Activated CD8-positive, alpha-beta memory T cell treated with anti-CD3 and anti-CD28 coated beads, Interleukin-2, amount 10 ng/mL, durations not matched to agents 7 days and 5 days (primary cell): ENCODE data around the gene UNC5B. TPM values are rescaled to one million over a fixed set of nuclear protein-coding genes. Genes with fewer than 3 reads are reported as not detected.

ENCODE experiments used
- ATAC-seq: fragments of 150-1000 bp; cut with Tn5 transposase; one replicate; pipeline ENCODE4 v1.10.0; 2021; ENCODE audit warnings: moderate library complexity
- CTCF ChIA-PET: fragments of 350-600 bp; sonication (Branson Sonifier 250); formaldehyde crosslinking; loops from one replicate; lab custom pipeline; 2021; ENCODE audit warnings: antibody characterized with exemption; lab: Charles Lee
- DNase-seq: peaks from one replicate; pipeline ENCODE4 v3.0.0-alpha.2; 2020
- H3K27ac Mint-ChIP-seq: one replicate; pipeline ENCODE4 v1.8.0; 2021; ENCODE audit warnings: mild to moderate bottlenecking, mixed read lengths
- H3K27me3 Mint-ChIP-seq: one replicate; pipeline ENCODE4 v1.8.0; 2021; ENCODE audit warnings: mixed read lengths
- H3K36me3 Mint-ChIP-seq: one replicate; pipeline ENCODE4 v1.8.0; 2021; ENCODE audit warnings: mild to moderate bottlenecking, mixed read lengths
- H3K4me1 Mint-ChIP-seq: one replicate; pipeline ENCODE4 v1.8.0; 2021; ENCODE audit warnings: mixed read lengths
- H3K4me3 Mint-ChIP-seq: one replicate; pipeline ENCODE4 v1.8.0; 2021; ENCODE audit warnings: mild to moderate bottlenecking, moderate library complexity, mixed read lengths
- H3K9me3 Mint-ChIP-seq: one replicate; pipeline ENCODE4 v1.8.0; 2022; ENCODE audit warnings: low read depth, mixed read lengths
- total RNA-seq, 2 experiments: library from RNA; stranded (reverse); gene quantifications; one replicate each; pipeline ENCODE4 v1.2.3, GENCODE V29; 2021

Gene UNC5B
- total RNA-seq, 2 experiments from 2014 or later = 0.06 TPM; not detected in 1

GRCh38 chr10:71260622-71261325 lies 48.4 kb downstream of the UNC5B start:
- Mint-ChIP-seq H3K36me3 (no peaks in the 10 kb centered on the region), H3K27me3 (no peaks in the 10 kb centered on the region), H3K4me3 (no peak overlapping the region), H3K9me3 (no peaks in the 10 kb centered on the region), H3K27ac (no peak overlapping the region), H3K4me1 (no peaks in the 10 kb centered on the region)
- CTCF ChIA-PET = no interaction called here
- ATAC-seq (no peak), DNase-seq (no peak)

GRCh38 chr10:71262027-71262426 lies 49.7 kb downstream of the UNC5B start:
- H3K27me3 Mint-ChIP-seq = no peaks in the 10 kb centered on the region
- no peak overlapping the region for H3K4me3 Mint-ChIP-seq
- no peak overlapping the region for H3K27ac Mint-ChIP-seq
- no peak for ATAC-seq
- CTCF ChIA-PET = no interaction called here
- no peaks in the 10 kb centered on the region for H3K36me3 Mint-ChIP-seq
- DNase-seq = no peak
- no peaks in the 10 kb centered on the region for H3K9me3 Mint-ChIP-seq
- no peaks in the 10 kb centered on the region for H3K4me1 Mint-ChIP-seq

- H3K9me3 Mint-ChIP-seq = no peaks in the 10 kb centered on the region
These were observed 50.4 kb downstream of the UNC5B start for GRCh38 chr10:71262817-71263216.

GRCh38 chr10:71263376-71263775 lies 51.0 kb downstream of the UNC5B start:
- Mint-ChIP-seq H3K9me3 (no peaks in the 10 kb centered on the region), H3K36me3 (no peaks in the 10 kb centered on the region), H3K4me3 (no peak overlapping the region), H3K27me3 (no peaks in the 10 kb centered on the region), H3K27ac (no peak overlapping the region), H3K4me1 (no peaks in the 10 kb centered on the region)
- no peak for DNase-seq
- no peak for ATAC-seq
- CTCF ChIA-PET = no interaction called here

More at GRCh38 chr10:71262817-71263216, 50.4 kb downstream of the UNC5B start:
- H3K27me3 Mint-ChIP-seq = no peaks in the 10 kb centered on the region
- no peaks in the 10 kb centered on the region for H3K36me3 Mint-ChIP-seq
- no peak for DNase-seq
- no peaks in the 10 kb centered on the region for H3K4me1 Mint-ChIP-seq
- H3K4me3 Mint-ChIP-seq = no peak overlapping the region
- no peak for ATAC-seq
- no peak overlapping the region for H3K27ac Mint-ChIP-seq
- CTCF ChIA-PET = no interaction called here

- no peak for DNase-seq
- H3K4me1 Mint-ChIP-seq = no peaks in the 10 kb centered on the region
- no peaks in the 10 kb centered on the region for H3K9me3 Mint-ChIP-seq
- H3K36me3 Mint-ChIP-seq = no peaks in the 10 kb centered on the region
- ATAC-seq = no peak
- CTCF ChIA-PET = no interaction called here
- no peak overlapping the region for H3K4me3 Mint-ChIP-seq
- no peaks in the 10 kb centered on the region for H3K27me3 Mint-ChIP-seq
- no peak overlapping the region for H3K27ac Mint-ChIP-seq
These were observed 52.2 kb downstream of the UNC5B start for GRCh38 chr10:71264345-71265200.

- no peak for ATAC-seq
- CTCF ChIA-PET = no interaction called here
- no peaks in the 10 kb centered on the region for H3K4me1 Mint-ChIP-seq
These were observed 52.8 kb downstream of the UNC5B start for GRCh38 chr10:71265201-71265575.

GRCh38 chr10:71265618-71266146 lies 53.3 kb downstream of the UNC5B start:
- H3K27me3 Mint-ChIP-seq = no peaks in the 10 kb centered on the region
- H3K4me3 Mint-ChIP-seq = no peak overlapping the region
- no peaks in the 10 kb centered on the region for H3K4me1 Mint-ChIP-seq
- ATAC-seq (no peak), DNase-seq (no peak)
- H3K27ac Mint-ChIP-seq = no peak overlapping the region
- H3K9me3 Mint-ChIP-seq = no peaks in the 10 kb centered on the region
- no peaks in the 10 kb centered on the region for H3K36me3 Mint-ChIP-seq
- CTCF ChIA-PET = interaction anchor here (0.7 kb wide), 1 partner anchor 144 kb away, joined by 3 read pairs; no protein-coding TSS in a partner anchor

More at GRCh38 chr10:71265201-71265575, 52.8 kb downstream of the UNC5B start:
- Mint-ChIP-seq H3K9me3 (no peaks in the 10 kb centered on the region), H3K27me3 (no peaks in the 10 kb centered on the region), H3K4me3 (no peak overlapping the region), H3K36me3 (no peaks in the 10 kb centered on the region), H3K27ac (no peak overlapping the region)
- DNase-seq = no peak

GRCh38 chr10:71266147-71266917 lies 54.0 kb downstream of the UNC5B start:
- H3K9me3 Mint-ChIP-seq = no peaks in the 10 kb centered on the region
- no peaks in the 10 kb centered on the region for H3K36me3 Mint-ChIP-seq
- no peak for DNase-seq
- H3K27ac Mint-ChIP-seq = no peak overlapping the region
- H3K27me3 Mint-ChIP-seq = no peaks in the 10 kb centered on the region
- H3K4me3 Mint-ChIP-seq = no peak overlapping the region
- no peaks in the 10 kb centered on the region for H3K4me1 Mint-ChIP-seq
- no peak for ATAC-seq
- CTCF ChIA-PET = interaction anchor here (0.7 kb wide), 1 partner anchor 145 kb away, joined by 3 read pairs; no protein-coding TSS in a partner anchor

GRCh38 chr10:71266918-71267442 lies 54.6 kb downstream of the UNC5B start:
- ATAC-seq = no peak
- CTCF ChIA-PET = no interaction called here
- H3K4me1 Mint-ChIP-seq = peaks cover 4% of the 10 kb centered on the region
- H3K4me3 Mint-ChIP-seq = no peak overlapping the region
- no peaks in the 10 kb centered on the region for H3K36me3 Mint-ChIP-seq
- no peaks in the 10 kb centered on the region for H3K27me3 Mint-ChIP-seq
- H3K27ac Mint-ChIP-seq = no peak overlapping the region
- DNase-seq = no peak
- no peaks in the 10 kb centered on the region for H3K9me3 Mint-ChIP-seq

GRCh38 chr10:71267508-71268240 lies 55.3 kb downstream of the UNC5B start:
- Mint-ChIP-seq H3K27ac (no peak overlapping the region), H3K4me3 (no peak overlapping the region)

GRCh38 chr10:71268247-71268691 lies 55.9 kb downstream of the UNC5B start:
- no peak overlapping the region for H3K4me3 Mint-ChIP-seq
- no peaks in the 10 kb centered on the region for H3K36me3 Mint-ChIP-seq
- ATAC-seq = no peak
- no peak overlapping the region for H3K27ac Mint-ChIP-seq
- DNase-seq = no peak
- no peaks in the 10 kb centered on the region for H3K9me3 Mint-ChIP-seq
- peaks cover 5% of the 10 kb centered on the region for H3K4me1 Mint-ChIP-seq
- CTCF ChIA-PET = interaction anchor here (1.3 kb wide), 1 partner anchor 9 kb away, joined by 4 read pairs; no protein-coding TSS in a partner anchor
- no peaks in the 10 kb centered on the region for H3K27me3 Mint-ChIP-seq

More at GRCh38 chr10:71267508-71268240, 55.3 kb downstream of the UNC5B start:
- H3K9me3 Mint-ChIP-seq = no peaks in the 10 kb centered on the region
- no peak for ATAC-seq
- H3K4me1 Mint-ChIP-seq = peaks cover 5% of the 10 kb centered on the region
- no peaks in the 10 kb centered on the region for H3K36me3 Mint-ChIP-seq
- CTCF ChIA-PET = interaction anchor here (1.3 kb wide), 1 partner anchor 10 kb away, joined by 4 read pairs; no protein-coding TSS in a partner anchor
- H3K27me3 Mint-ChIP-seq = no peaks in the 10 kb centered on the region
- no peak for DNase-seq

- DNase-seq (no peak), ATAC-seq (no peak)
- Mint-ChIP-seq H3K9me3 (no peaks in the 10 kb centered on the region), H3K4me3 (no peak overlapping the region), H3K4me1 (peaks cover 5% of the 10 kb centered on the region), H3K27ac (no peak overlapping the region), H3K27me3 (no peaks in the 10 kb centered on the region), H3K36me3 (no peaks in the 10 kb centered on the region)
- CTCF ChIA-PET = interaction anchor here (1.3 kb wide), 1 partner anchor 9 kb away, joined by 4 read pairs; no protein-coding TSS in a partner anchor
These were observed 56.4 kb downstream of the UNC5B start for GRCh38 chr10:71268758-71269157.
